DMS 273 (cell line): ENCODE measurements around the gene PPP2R3C.
"Not testable (repeated sequence)": the region's sequence is repeated elsewhere in the genome, so short reads cannot be mapped to it uniquely, and the experiment has no call there.

Experiments used
- DNase-seq: peaks from one replicate; lab custom pipeline; 2025; ENCODE audit not compliant: unreplicated experiment; lab: John Stamatoyannopoulos, UW

The PPP2R3C gene

GRCh38 chr14:35121887-35122695 lies at the start of gene PPP2R3C, which contains the start of gene PRORP:
Gene PPP2R3C, minus strand, starts transcription at chr14:35121990. Its CDS starts 31 bp downstream, at chr14:35121959.
Gene PRORP, plus strand, starts transcription at chr14:35122552. Its CDS starts 694 bp downstream, at chr14:35123246.
- peak; percentile 97 for DNase-seq

GRCh38 chr14:35167496-35167895 lies 45.7 kb upstream of the PPP2R3C start:
- no peak for DNase-seq

- no peak for DNase-seq
Observed at GRCh38 chr14:35164849-35165248, 43.1 kb upstream of the PPP2R3C start.

- DNase-seq, result no peak
Observed at GRCh38 chr14:35163384-35163783, 41.6 kb upstream of the PPP2R3C start.

GRCh38 chr14:35161231-35161630 lies 39.4 kb upstream of the PPP2R3C start:
- no peak for DNase-seq

GRCh38 chr14:35159742-35160409 lies 38.1 kb upstream of the PPP2R3C start:
- no peak for DNase-seq

- no peak for DNase-seq
Observed at GRCh38 chr14:35158951-35159653, 37.3 kb upstream of the PPP2R3C start.

GRCh38 chr14:35158491-35158890 lies 36.7 kb upstream of the PPP2R3C start:
- no peak for DNase-seq

GRCh38 chr14:35155962-35156361 lies 34.2 kb upstream of the PPP2R3C start:
- DNase-seq, result no peak

- no peak for DNase-seq
Observed at GRCh38 chr14:35154016-35154415, 32.2 kb upstream of the PPP2R3C start.

GRCh38 chr14:35152531-35152930 lies 30.7 kb upstream of the PPP2R3C start:
- not testable (repeated sequence) for DNase-seq

- DNase-seq, result no peak
Observed at GRCh38 chr14:35149239-35149638, 27.4 kb upstream of the PPP2R3C start.

GRCh38 chr14:35147711-35148110 lies 25.9 kb upstream of the PPP2R3C start:
- DNase-seq, result no peak

- no peak for DNase-seq
Observed at GRCh38 chr14:35147186-35147585, 25.4 kb upstream of the PPP2R3C start.

GRCh38 chr14:35146711-35147149 lies 24.9 kb upstream of the PPP2R3C start:
- no peak for DNase-seq

GRCh38 chr14:35144029-35144428 lies 22.2 kb upstream of the PPP2R3C start:
- DNase-seq, result no peak

- DNase-seq, result peak; percentile 59
Observed at GRCh38 chr14:35140718-35141581, 19.2 kb upstream of the PPP2R3C start.

GRCh38 chr14:35138585-35138984 lies 16.8 kb upstream of the PPP2R3C start:
- DNase-seq, result peak; percentile 17

- DNase-seq, result no peak
Observed at GRCh38 chr14:35134329-35135123, 12.7 kb upstream of the PPP2R3C start.
